ENCODE measurements around the gene TMEM200C.

TMEM200C gene

GRCh38 chr18:5914951-5915350 is 19.6 kb upstream of the TMEM200C start:
- no peaks in the 10 kb centered on the region for H3K36me3 ChIP-seq (ENCODE audit: control insufficient read depth in 2 of 2, insufficient read depth in 1 of 2, low read length in 2 of 2)
- ChIA-PET POLR2A (no interaction called here), CTCF (interaction anchor here (0.7 to 1.8 kb wide), 2 partner anchors 36 to 323 kb away, joined by 3 to 6 read pairs; no protein-coding TSS in a partner anchor)
- TF ChIP-seq FEZF1 (tag by site-specific recombination; IDR thresholded peaks at IDR 0.05) = no peak
- no peak for TF ChIP-seq ZNF621 (tag by site-specific recombination; IDR thresholded peaks at IDR 0.05)
- no peak for TF ChIP-seq ZNF26 (tag by site-specific recombination; IDR thresholded peaks at IDR 0.05)
- no peak for TF ChIP-seq RBAK (tag by site-specific recombination; IDR thresholded peaks at IDR 0.05)
- no peak for TF ChIP-seq SP3 (tag by site-specific recombination; IDR thresholded peaks at IDR 0.05)
- no peak for TF ChIP-seq ZNF558 (tag by site-specific recombination; IDR thresholded peaks at IDR 0.05)
- no peak for TF ChIP-seq ZNF174 (tag by site-specific recombination; IDR thresholded peaks at IDR 0.05)
- no peak for TF ChIP-seq WT1 (tag by site-specific recombination; IDR thresholded peaks at IDR 0.05)
- TF ChIP-seq, protein P1, sequence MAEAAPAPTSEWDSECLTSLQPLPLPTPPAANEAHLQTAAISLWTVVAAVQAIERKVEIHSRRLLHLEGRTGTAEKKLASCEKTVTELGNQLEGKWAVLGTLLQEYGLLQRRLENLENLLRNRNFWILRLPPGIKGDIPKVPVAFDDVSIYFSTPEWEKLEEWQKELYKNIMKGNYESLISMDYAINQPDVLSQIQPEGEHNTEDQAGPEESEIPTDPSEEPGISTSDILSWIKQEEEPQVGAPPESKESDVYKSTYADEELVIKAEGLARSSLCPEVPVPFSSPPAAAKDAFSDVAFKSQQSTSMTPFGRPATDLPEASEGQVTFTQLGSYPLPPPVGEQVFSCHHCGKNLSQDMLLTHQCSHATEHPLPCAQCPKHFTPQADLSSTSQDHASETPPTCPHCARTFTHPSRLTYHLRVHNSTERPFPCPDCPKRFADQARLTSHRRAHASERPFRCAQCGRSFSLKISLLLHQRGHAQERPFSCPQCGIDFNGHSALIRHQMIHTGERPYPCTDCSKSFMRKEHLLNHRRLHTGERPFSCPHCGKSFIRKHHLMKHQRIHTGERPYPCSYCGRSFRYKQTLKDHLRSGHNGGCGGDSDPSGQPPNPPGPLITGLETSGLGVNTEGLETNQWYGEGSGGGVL (tag by site-specific recombination; IDR thresholded peaks at IDR 0.05) = no peak
- TF ChIP-seq ZNF610 (tag by site-specific recombination; IDR thresholded peaks at IDR 0.05; ENCODE audit: borderline replicate concordance) = no peak
- TF ChIP-seq, protein P2, sequence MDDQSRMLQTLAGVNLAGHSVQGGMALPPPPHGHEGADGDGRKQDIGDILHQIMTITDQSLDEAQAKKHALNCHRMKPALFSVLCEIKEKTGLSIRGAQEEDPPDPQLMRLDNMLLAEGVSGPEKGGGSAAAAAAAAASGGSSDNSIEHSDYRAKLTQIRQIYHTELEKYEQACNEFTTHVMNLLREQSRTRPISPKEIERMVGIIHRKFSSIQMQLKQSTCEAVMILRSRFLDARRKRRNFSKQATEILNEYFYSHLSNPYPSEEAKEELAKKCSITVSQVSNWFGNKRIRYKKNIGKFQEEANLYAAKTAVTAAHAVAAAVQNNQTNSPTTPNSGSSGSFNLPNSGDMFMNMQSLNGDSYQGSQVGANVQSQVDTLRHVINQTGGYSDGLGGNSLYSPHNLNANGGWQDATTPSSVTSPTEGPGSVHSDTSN (CRISPR knock-in tag; IDR thresholded peaks at IDR 0.05) = no peak
- no peak for TF ChIP-seq YY1 (tag by site-specific recombination; IDR thresholded peaks at IDR 0.05)
- no peaks in the 10 kb centered on the region for H3K9me3 ChIP-seq (ENCODE audit: control insufficient read depth, insufficient read depth, low read depth, low read length)
- H3K4me3 ChIP-seq (ENCODE audit: low read depth, low read length) = no peak overlapping the region
- H3K27ac ChIP-seq (ENCODE audit: extremely low read depth, low read depth, low read length) = no peak overlapping the region
- H3K4me1 ChIP-seq (ENCODE audit: control insufficient read depth, insufficient read depth, low read length) = no peaks in the 10 kb centered on the region

DNA sequence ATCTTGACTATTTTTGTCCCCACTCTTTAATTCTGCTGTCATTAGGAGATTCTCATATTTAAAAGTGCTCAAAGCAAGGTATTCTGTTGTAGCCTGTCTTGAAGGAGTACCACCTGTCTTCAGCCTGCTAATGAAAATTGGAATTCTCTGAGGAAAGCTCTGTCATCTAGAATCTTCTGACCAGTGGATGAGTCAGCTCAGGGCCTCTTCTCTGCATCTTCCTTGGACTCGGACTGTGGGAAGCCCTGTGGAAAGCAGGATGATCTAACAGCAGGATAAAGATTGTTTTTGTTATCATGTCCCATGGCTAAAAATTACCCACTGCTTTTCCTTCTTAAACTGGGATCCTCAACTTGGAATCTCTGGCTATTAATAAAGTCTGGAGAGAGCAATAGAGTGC is 18.7 kb upstream of the TMEM200C start:
- H3K27ac ChIP-seq (ENCODE audit: extremely low read depth, low read depth, low read length) = no peak overlapping the region
- H3K4me1 ChIP-seq (ENCODE audit: control insufficient read depth, insufficient read depth, low read length) = no peaks in the 10 kb centered on the region
- ChIA-PET POLR2A (interaction anchor here (0.9 kb wide), 1 partner anchor 20 kb away, joined by 4 read pairs; no protein-coding TSS in a partner anchor), CTCF (interaction anchor here (1.2 to 1.8 kb wide), 2 partner anchors 9 to 35 kb away, joined by 5 to 6 read pairs; no protein-coding TSS in a partner anchor)
- no peak overlapping the region for H3K4me3 ChIP-seq (ENCODE audit: low read depth, low read length)
- no peak for TF ChIP-seq ZNF561 (tag by site-specific recombination; IDR thresholded peaks at IDR 0.05; ENCODE audit: borderline replicate concordance)
- TF ChIP-seq, protein P3, sequence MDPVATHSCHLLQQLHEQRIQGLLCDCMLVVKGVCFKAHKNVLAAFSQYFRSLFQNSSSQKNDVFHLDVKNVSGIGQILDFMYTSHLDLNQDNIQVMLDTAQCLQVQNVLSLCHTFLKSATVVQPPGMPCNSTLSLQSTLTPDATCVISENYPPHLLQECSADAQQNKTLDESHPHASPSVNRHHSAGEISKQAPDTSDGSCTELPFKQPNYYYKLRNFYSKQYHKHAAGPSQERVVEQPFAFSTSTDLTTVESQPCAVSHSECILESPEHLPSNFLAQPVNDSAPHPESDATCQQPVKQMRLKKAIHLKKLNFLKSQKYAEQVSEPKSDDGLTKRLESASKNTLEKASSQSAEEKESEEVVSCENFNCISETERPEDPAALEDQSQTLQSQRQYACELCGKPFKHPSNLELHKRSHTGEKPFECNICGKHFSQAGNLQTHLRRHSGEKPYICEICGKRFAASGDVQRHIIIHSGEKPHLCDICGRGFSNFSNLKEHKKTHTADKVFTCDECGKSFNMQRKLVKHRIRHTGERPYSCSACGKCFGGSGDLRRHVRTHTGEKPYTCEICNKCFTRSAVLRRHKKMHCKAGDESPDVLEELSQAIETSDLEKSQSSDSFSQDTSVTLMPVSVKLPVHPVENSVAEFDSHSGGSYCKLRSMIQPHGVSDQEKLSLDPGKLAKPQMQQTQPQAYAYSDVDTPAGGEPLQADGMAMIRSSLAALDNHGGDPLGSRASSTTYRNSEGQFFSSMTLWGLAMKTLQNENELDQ (tag by site-specific recombination; IDR thresholded peaks at IDR 0.05; ENCODE audit: low read depth) = no peak
- no peak for TF ChIP-seq SALL2 (tag by site-specific recombination; IDR thresholded peaks at IDR 0.05; ENCODE audit: borderline replicate concordance)
- TF ChIP-seq MZF1 (tag by site-specific recombination; IDR thresholded peaks at IDR 0.05; ENCODE audit: borderline replicate concordance) = no peak
- TF ChIP-seq, protein P4, sequence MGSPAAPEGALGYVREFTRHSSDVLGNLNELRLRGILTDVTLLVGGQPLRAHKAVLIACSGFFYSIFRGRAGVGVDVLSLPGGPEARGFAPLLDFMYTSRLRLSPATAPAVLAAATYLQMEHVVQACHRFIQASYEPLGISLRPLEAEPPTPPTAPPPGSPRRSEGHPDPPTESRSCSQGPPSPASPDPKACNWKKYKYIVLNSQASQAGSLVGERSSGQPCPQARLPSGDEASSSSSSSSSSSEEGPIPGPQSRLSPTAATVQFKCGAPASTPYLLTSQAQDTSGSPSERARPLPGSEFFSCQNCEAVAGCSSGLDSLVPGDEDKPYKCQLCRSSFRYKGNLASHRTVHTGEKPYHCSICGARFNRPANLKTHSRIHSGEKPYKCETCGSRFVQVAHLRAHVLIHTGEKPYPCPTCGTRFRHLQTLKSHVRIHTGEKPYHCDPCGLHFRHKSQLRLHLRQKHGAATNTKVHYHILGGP (tag by site-specific recombination; IDR thresholded peaks at IDR 0.05) = no peak
- no peaks in the 10 kb centered on the region for H3K9me3 ChIP-seq (ENCODE audit: control insufficient read depth, insufficient read depth, low read depth, low read length)
- H3K36me3 ChIP-seq (ENCODE audit: control insufficient read depth in 2 of 2, insufficient read depth in 1 of 2, low read length in 2 of 2) = no peaks in the 10 kb centered on the region

All from HEK293 (cell line).